Naive thymus-derived CD8-positive, alpha-beta T cell (primary cell): Measurements from ENCODE around the gene WDR41. TPM values are rescaled to one million over a fixed set of nuclear protein-coding genes. Genes with fewer than 3 reads are reported as not detected.
A peak's percentile ranks its signal among the peaks of the same experiment; 100 is the strongest.
"Not testable (repeated sequence)": the region's sequence is repeated elsewhere in the genome, so short reads cannot be mapped to it uniquely, and the experiment has no call there.

ENCODE experiments used
- ATAC-seq, 2 donors: fragments of 150-1000 bp; cut with Tn5 transposase in 1 of 2; sonication (Bioruptor Pico), chemical (Tn5 transposase) in 1 of 2; 1 replicate in 1 of 2; 2 replicates in 1 of 2; pipeline ENCODE4 v1.10.0; 2021; ENCODE audit warnings: mild to moderate bottlenecking in 2 of 2, moderate library complexity in 2 of 2
- POLR2A ChIA-PET: fragments of 350-600 bp; sonication (Branson Sonifier 250); formaldehyde crosslinking; loops from one replicate; lab custom pipeline; 2021; ENCODE audit warnings: antibody characterized with exemption; lab: Charles Lee
- DNase-seq, 10 donors: peaks; one replicate each; pipeline versions ENCODE4 v3.0.0 to v3.0.0-alpha.2; 2020 to 2022
- H3K27ac Mint-ChIP-seq, 10 donors: one replicate each; pipeline ENCODE4 v1.8.0; 2020 to 2022; ENCODE audit warnings: mild to moderate bottlenecking in 10 of 10, mixed read lengths in 10 of 10, moderate library complexity in 4 of 10, inconsistent platforms in 1 of 10
- H3K27me3 Mint-ChIP-seq, 5 donors: one replicate each; pipeline ENCODE4 v1.8.0; 2021 to 2022; ENCODE audit warnings: mixed read lengths in 5 of 5
- H3K36me3 Mint-ChIP-seq, 3 donors: one replicate each; pipeline ENCODE4 v1.8.0; 2020 to 2022; ENCODE audit warnings: mixed read lengths in 3 of 3, mild to moderate bottlenecking in 2 of 3, inconsistent platforms in 1 of 3
- H3K4me1 Mint-ChIP-seq, 4 donors: one replicate each; pipeline ENCODE4 v1.8.0; 2021 to 2022; ENCODE audit warnings: mixed read lengths in 4 of 4
- H3K4me3 Mint-ChIP-seq, 10 donors: one replicate each; pipeline ENCODE4 v1.8.0; 2020 to 2022; ENCODE audit warnings: mild to moderate bottlenecking in 10 of 10, mixed read lengths in 10 of 10, moderate library complexity in 6 of 10, inconsistent platforms in 1 of 10
- H3K9me3 Mint-ChIP-seq, 9 donors: one replicate each; pipeline ENCODE4 v1.8.0; 2020 to 2022; ENCODE audit warnings: mixed read lengths in 9 of 9, mild to moderate bottlenecking in 3 of 9, inconsistent platforms in 1 of 9, moderate library complexity in 1 of 9
- polyA plus RNA-seq, 3 donors: library from polyadenylated mRNA; unstranded; fragments of 300-500 nt; fragmentation: Illumina TruSeq; gene quantifications; one replicate each; pipeline ENCODE4 v1.2.3, GENCODE V29; 2021
- total RNA-seq, 8 experiments: library from RNA in 2 of 8; stranded (reverse) in 2 of 8; gene quantifications; one replicate each; pipeline ENCODE4 v1.2.3 and lab custom pipeline; 2021 to 2026

WDR41 gene
- total and polyA plus RNA-seq, 5 experiments from 2014 or later = 13.5 to 21.9 (median 15.5) TPM

GRCh38 chr5:77396017-77396416 lies 96.1 kb downstream of the WDR41 start:
- Mint-ChIP-seq H3K4me3 (no peak overlapping the region), H3K9me3 (no peaks in the 10 kb centered on the region), H3K4me1 (no peaks in the 10 kb centered on the region), H3K36me3 (no peaks in the 10 kb centered on the region), H3K27me3 (peaks cover 0 to 3% (median 0%) of the 10 kb centered on the region in 5 donors), H3K27ac (no peak overlapping the region)
- no peak for DNase-seq
- no peak for ATAC-seq
- POLR2A ChIA-PET = no interaction called here

DNA sequence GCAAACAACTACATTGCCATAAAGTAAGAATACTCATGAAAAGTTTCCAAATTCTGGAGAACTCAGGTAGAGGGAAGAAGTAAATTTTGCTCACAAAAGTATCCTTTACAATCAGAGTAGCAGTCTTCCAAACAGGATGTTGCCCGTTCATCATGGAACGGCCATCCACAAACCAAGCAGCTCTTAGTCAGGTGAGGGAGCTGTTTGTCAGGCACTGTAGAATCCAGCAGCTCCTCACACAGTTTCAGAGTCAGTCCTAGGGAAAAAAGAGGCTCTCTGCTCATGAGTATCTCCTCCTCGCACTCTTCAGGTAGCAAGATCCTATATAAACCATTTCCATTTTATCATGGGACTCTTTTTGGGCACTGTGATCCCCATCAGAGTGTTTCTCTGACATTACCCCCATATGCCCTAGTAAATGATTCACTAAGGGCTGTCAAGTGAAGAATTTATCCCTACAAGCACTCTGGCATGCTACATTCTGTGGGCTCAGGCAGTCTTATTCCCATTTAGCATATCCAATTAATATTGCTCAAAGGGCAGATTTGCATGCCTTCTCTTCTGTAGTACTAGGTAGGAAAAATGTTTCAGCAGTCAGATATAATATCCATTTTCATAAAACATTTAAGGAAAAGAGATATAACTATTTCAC lies 97.9 kb downstream of the WDR41 start:
- no peaks in the 10 kb centered on the region for H3K36me3 Mint-ChIP-seq
- POLR2A ChIA-PET = no interaction called here
- DNase-seq = no peak
- H3K9me3 Mint-ChIP-seq = no peaks in the 10 kb centered on the region
- no peak for ATAC-seq
- H3K27ac Mint-ChIP-seq = no peak overlapping the region
- no peak overlapping the region for H3K4me3 Mint-ChIP-seq
- H3K27me3 Mint-ChIP-seq = peaks cover 0 to 8% (median 3%) of the 10 kb centered on the region in 5 donors
- H3K4me1 Mint-ChIP-seq = no peaks in the 10 kb centered on the region

- Mint-ChIP-seq H3K36me3 (no peaks in the 10 kb centered on the region), H3K27ac (no peak overlapping the region), H3K4me3 (no peak overlapping the region), H3K27me3 (peaks cover 0 to 16% (median 5%) of the 10 kb centered on the region in 5 donors), H3K4me1 (no peaks in the 10 kb centered on the region), H3K9me3 (peaks cover 0 to 3% (median 0%) of the 10 kb centered on the region in 9 donors)
- ATAC-seq (no peak), DNase-seq (no peak)
- POLR2A ChIA-PET = no interaction called here
These were observed 100.8 kb downstream of the WDR41 start for GRCh38 chr5:77391240-77391765.

GRCh38 chr5:77390795-77391194 lies 101.3 kb downstream of the WDR41 start:
- no peak for ATAC-seq
- Mint-ChIP-seq H3K4me3 (no peak overlapping the region), H3K36me3 (no peaks in the 10 kb centered on the region), H3K27me3 (peaks cover 0 to 16% (median 5%) of the 10 kb centered on the region in 5 donors), H3K9me3 (peaks cover 0 to 3% (median 0%) of the 10 kb centered on the region in 9 donors), H3K27ac (no peak overlapping the region), H3K4me1 (no peaks in the 10 kb centered on the region)
- no peak for DNase-seq
- POLR2A ChIA-PET = no interaction called here

GRCh38 chr5:77390221-77390620 lies 101.9 kb downstream of the WDR41 start:
- no peaks in the 10 kb centered on the region for H3K36me3 Mint-ChIP-seq

DNA sequence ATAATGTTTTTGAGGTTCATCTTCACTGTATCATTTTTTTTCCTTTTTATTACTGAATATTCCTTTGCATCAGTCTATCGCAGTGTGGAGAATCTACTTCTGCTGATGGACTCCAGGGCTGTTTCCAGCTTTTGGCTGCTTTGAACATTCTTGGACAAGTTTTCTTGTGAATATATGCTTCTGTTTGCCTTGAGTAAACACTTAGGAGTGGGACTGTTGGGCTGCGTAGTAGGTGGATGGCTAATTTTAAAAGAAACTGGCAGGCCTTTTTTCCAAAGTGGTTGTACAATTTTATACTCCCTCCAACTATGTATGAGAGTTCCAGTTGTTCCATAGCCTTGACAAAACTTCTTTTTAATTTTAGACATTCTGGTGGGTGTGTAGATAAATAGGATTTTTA lies 102.4 kb downstream of the WDR41 start:
- H3K4me1 Mint-ChIP-seq = no peaks in the 10 kb centered on the region
- peaks cover 0 to 4% (median 0%) of the 10 kb centered on the region in 9 donors for H3K9me3 Mint-ChIP-seq
- DNase-seq = no peak
- no peak overlapping the region for H3K27ac Mint-ChIP-seq
- no peak for ATAC-seq
- no peak overlapping the region for H3K4me3 Mint-ChIP-seq
- POLR2A ChIA-PET = no interaction called here
- H3K36me3 Mint-ChIP-seq = no peaks in the 10 kb centered on the region
- peaks cover 0 to 16% (median 5%) of the 10 kb centered on the region in 5 donors for H3K27me3 Mint-ChIP-seq

More at GRCh38 chr5:77390221-77390620, 101.9 kb downstream of the WDR41 start:
- no peak overlapping the region for H3K27ac Mint-ChIP-seq
- DNase-seq = no peak
- POLR2A ChIA-PET = no interaction called here
- no peak for ATAC-seq
- peaks cover 0 to 3% (median 0%) of the 10 kb centered on the region in 9 donors for H3K9me3 Mint-ChIP-seq
- H3K27me3 Mint-ChIP-seq = peaks cover 0 to 16% (median 5%) of the 10 kb centered on the region in 5 donors
- no peaks in the 10 kb centered on the region for H3K4me1 Mint-ChIP-seq
- H3K4me3 Mint-ChIP-seq = no peak overlapping the region

- H3K4me3 Mint-ChIP-seq, H3K9me3 Mint-ChIP-seq, DNase-seq, H3K27ac Mint-ChIP-seq, H3K36me3 Mint-ChIP-seq, POLR2A ChIA-PET, ATAC-seq, H3K4me1 Mint-ChIP-seq: not testable (repeated sequence)
- peaks cover 0 to 14% (median 5%) of the 10 kb centered on the region in 5 donors for H3K27me3 Mint-ChIP-seq
These were observed 105.8 kb downstream of the WDR41 start for GRCh38 chr5:77386340-77386739.

- POLR2A ChIA-PET, H3K4me3 Mint-ChIP-seq, H3K27me3 Mint-ChIP-seq, H3K9me3 Mint-ChIP-seq, H3K36me3 Mint-ChIP-seq, ATAC-seq, DNase-seq: not testable (repeated sequence)
- H3K4me1 Mint-ChIP-seq = peaks cover 0 to 17% (median 2%) of the 10 kb centered on the region in 4 donors
- H3K27ac Mint-ChIP-seq = peak overlapping the region in 1 of 10 donors; percentile 40
These were observed 108.8 kb downstream of the WDR41 start for GRCh38 chr5:77383336-77383735.

Other genes starting within 250 kb of the WDR41 start
- gene OTP, start 146.4 kb upstream of the WDR41 start, total RNA-seq = not detected
- not detected for gene OTP, start 146.4 kb upstream of the WDR41 start, polyA plus RNA-seq